Panc1 (cell line): ENCODE results near the gene UNC119B.

Experiments used
- CTCF ChIP-seq: fragments of 450-650 bp; IDR thresholded peaks from 2 replicates; pipeline ENCODE4 v1.5.1; 2017; ENCODE audit warnings: mild to moderate bottlenecking
- POLR2AphosphoS5 ChIP-seq: IDR thresholded peaks from 2 replicates; pipeline ENCODE4 v1.6.1; 2012; ENCODE audit warnings: mild to moderate bottlenecking, low read depth, low read length, moderate library complexity
- REST ChIP-seq, 2 experiments: IDR thresholded peaks; 2 replicates each; pipeline ENCODE4 v1.6.1; 2011 to 2012; ENCODE audit warnings: low read depth in 2 of 2, control low read depth in 1 of 2, low read length in 1 of 2, mild to moderate bottlenecking in 1 of 2, moderate library complexity in 1 of 2; ENCODE audit not compliant: insufficient read depth in 1 of 2
- SIN3A ChIP-seq: IDR thresholded peaks from 2 replicates; pipeline ENCODE4 v1.6.1; 2012; ENCODE audit warnings: low read depth, mild to moderate bottlenecking, low read length, moderate library complexity, borderline replicate concordance; ENCODE audit not compliant: insufficient read depth

- TF ChIP-seq CTCF (no peak), POLR2AphosphoS5 (no peak), REST (IDR thresholded peaks at IDR 0.05; ENCODE audit: insufficient read depth in 1 of 2, low read depth in 2 of 2, low read length in 1 of 2) (no peak), SIN3A (no peak)
Measured at GRCh38 chr12:120748242-120748641, 38.0 kb downstream of the UNC119B start.
